ENCODE measurements around the gene ELFN2. TPM values are rescaled to one million over a fixed set of nuclear protein-coding genes. Genes with fewer than 3 reads are reported as not detected.

ELFN2 gene
- total RNA-seq, 2 experiments from 2014 or later, result 0.63 to 1.8 TPM

DNA sequence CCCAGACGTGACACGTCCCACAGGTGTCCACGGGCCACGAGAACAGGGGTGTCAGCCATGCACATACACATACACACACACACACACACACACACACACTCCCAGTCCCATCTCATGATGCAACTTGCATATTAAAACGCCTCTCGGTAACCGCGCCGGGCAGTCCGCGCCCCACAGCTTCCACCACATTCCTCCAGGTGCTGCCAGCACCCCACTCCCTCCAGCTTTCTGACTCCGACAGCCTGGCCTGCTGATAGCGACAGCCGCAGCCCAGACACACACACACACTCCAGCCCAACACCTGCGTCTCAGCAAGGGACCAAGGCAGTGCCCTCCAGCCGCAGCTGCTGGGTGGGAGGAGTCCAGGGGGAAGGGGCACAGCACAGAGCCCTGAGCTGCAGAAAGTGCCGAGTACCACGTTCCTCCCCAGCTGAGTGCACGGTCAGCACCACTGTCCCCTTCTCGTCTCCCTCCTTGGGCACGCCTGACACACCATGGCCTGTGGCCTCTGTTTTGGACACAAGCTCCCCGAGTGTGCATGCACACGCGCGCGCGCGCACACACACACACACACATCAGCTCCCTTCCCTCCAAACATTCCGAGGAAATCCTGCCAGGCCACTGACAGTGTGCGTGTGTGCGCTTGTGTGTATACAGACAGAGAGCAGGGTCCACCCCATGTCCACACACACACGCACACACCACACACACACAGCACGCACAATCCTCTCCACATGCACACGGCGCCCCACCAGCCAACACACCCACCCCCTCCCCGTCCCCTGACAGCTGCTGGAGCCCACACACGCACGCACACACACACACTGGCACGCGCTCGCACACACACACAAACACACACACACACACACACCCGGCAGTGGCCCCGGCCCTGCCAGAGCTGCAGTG lies 1.2 kb downstream of the ELFN2 start:
- H2AFZ ChIP-seq (ENCODE audit: low read length), result no peak overlapping the region
- H3K4me2 ChIP-seq (ENCODE audit: low read length), result no peak overlapping the region
- CTCF ChIA-PET (ENCODE audit: unreplicated experiment), result no interaction called here
- no peaks in the 10 kb centered on the region for H3K4me1 ChIP-seq (ENCODE audit: insufficient read depth, low read length, poor library complexity, severe bottlenecking)
- no peaks in the 10 kb centered on the region for H3K79me2 ChIP-seq (ENCODE audit: insufficient read depth, low read depth, low read length)
- POLR2A ChIA-PET, result no interaction called here
- no peaks in the 10 kb centered on the region for H3K9me2 ChIP-seq (ENCODE audit: insufficient read depth, low read length)
- no peaks in the 10 kb centered on the region for H3K9me3 ChIP-seq (ENCODE audit: low read length)
- no peak overlapping the region for H3K27ac ChIP-seq (ENCODE audit: low read depth, low read length, poor library complexity, severe bottlenecking)
- intact Hi-C loops (cut with micrococcal nuclease; ENCODE audit: unreplicated experiment), result no loop called here
- H3K36me3 ChIP-seq (ENCODE audit: insufficient read depth, low read length), result no peaks in the 10 kb centered on the region
- H3K4me3 ChIP-seq (ENCODE audit: low read depth, low read length, poor library complexity, severe bottlenecking), result no peak overlapping the region
- H4K20me1 ChIP-seq (ENCODE audit: insufficient read depth, low read length), result no peaks in the 10 kb centered on the region
- no TSS peak for BruUV-seq (replicated peaks)
- DNase-seq (ENCODE audit: low spot score), result peak; percentile 45
- no peak for TF ChIP-seq EZH2phosphoT487 (IDR thresholded peaks at IDR 0.05; ENCODE audit: borderline replicate concordance, low read depth, low read length)
- TF ChIP-seq CTCF (conservative IDR thresholded peaks at IDR 0.05; ENCODE audit: low read length), result no peak

DNA sequence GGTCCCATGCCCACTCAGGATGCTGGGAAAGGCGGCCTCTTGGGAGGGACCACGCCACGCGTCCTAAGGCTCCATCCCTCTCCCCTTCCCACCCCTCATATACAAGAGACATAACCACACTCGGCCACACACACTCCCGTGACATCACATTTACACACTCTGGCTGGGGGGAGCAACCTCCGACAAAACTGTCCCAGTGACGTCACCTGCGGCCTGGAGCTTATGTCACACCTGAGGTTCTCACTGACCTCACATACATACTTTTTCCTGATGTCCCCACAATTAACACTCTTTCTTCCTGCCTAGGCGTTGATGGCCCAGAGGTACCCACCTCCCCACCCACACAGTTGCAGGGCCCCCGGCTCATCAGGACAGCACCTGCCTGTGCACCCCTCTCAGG lies 1.9 kb downstream of the ELFN2 start:
- H3K4me3 ChIP-seq (ENCODE audit: low read depth, low read length, poor library complexity, severe bottlenecking), result no peak overlapping the region
- BruUV-seq (replicated peaks), result no TSS peak
- POLR2A ChIA-PET, result no interaction called here
- H3K27ac ChIP-seq (ENCODE audit: low read depth, low read length, poor library complexity, severe bottlenecking), result no peak overlapping the region
- no peaks in the 10 kb centered on the region for H3K9me3 ChIP-seq (ENCODE audit: low read length)
- no peaks in the 10 kb centered on the region for H3K36me3 ChIP-seq (ENCODE audit: insufficient read depth, low read length)
- no peaks in the 10 kb centered on the region for H4K20me1 ChIP-seq (ENCODE audit: insufficient read depth, low read length)
- DNase-seq (ENCODE audit: low spot score), result no peak
- no peaks in the 10 kb centered on the region for H3K9me2 ChIP-seq (ENCODE audit: insufficient read depth, low read length)
- CTCF ChIA-PET (ENCODE audit: unreplicated experiment), result no interaction called here
- intact Hi-C loops (cut with micrococcal nuclease; ENCODE audit: unreplicated experiment), result no loop called here
- no peaks in the 10 kb centered on the region for H3K79me2 ChIP-seq (ENCODE audit: insufficient read depth, low read depth, low read length)
- no peaks in the 10 kb centered on the region for H3K4me1 ChIP-seq (ENCODE audit: insufficient read depth, low read length, poor library complexity, severe bottlenecking)
- no peak overlapping the region for H2AFZ ChIP-seq (ENCODE audit: low read length)
- TF ChIP-seq EZH2phosphoT487 (IDR thresholded peaks at IDR 0.05; ENCODE audit: borderline replicate concordance, low read depth, low read length), result no peak
- TF ChIP-seq CTCF (conservative IDR thresholded peaks at IDR 0.05; ENCODE audit: low read length), result no peak
- no peak overlapping the region for H3K4me2 ChIP-seq (ENCODE audit: low read length)

DNA sequence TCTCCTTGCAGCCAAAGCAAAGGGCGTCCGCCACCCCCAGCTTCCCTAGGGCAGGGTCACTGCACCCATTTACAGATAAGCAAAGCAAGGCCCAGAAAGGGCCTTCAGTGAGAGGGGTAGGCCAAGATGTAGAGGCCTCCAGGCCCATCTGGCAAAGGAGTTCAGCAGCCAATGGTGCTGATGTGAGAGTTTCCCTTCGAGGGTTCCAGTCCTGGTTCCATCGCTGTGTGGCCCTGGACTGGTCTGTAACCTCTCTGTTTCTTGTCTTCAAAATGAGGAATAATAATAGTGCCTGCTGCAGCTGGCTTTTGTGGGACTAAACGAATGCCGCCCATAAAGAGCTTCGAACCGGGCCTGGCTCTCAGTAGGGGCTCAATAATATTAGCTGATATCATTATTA lies 4.0 kb downstream of the ELFN2 start:
- ChIA-PET CTCF (ENCODE audit: unreplicated experiment) (no interaction called here), POLR2A (no interaction called here)
- DNase-seq (ENCODE audit: low spot score), result no peak
- no peak overlapping the region for H3K27ac ChIP-seq (ENCODE audit: low read depth, low read length, poor library complexity, severe bottlenecking)
- H3K79me2 ChIP-seq (ENCODE audit: insufficient read depth, low read depth, low read length), result no peaks in the 10 kb centered on the region
- H3K4me1 ChIP-seq (ENCODE audit: insufficient read depth, low read length, poor library complexity, severe bottlenecking), result no peaks in the 10 kb centered on the region
- TF ChIP-seq EZH2phosphoT487 (IDR thresholded peaks at IDR 0.05; ENCODE audit: borderline replicate concordance, low read depth, low read length) (no peak), CTCF (conservative IDR thresholded peaks at IDR 0.05; ENCODE audit: low read length) (no peak)
- BruUV-seq (replicated peaks), result no TSS peak
- no peak overlapping the region for H3K4me3 ChIP-seq (ENCODE audit: low read depth, low read length, poor library complexity, severe bottlenecking)
- H3K9me2 ChIP-seq (ENCODE audit: insufficient read depth, low read length), result no peaks in the 10 kb centered on the region
- no peak overlapping the region for H3K4me2 ChIP-seq (ENCODE audit: low read length)
- H3K9me3 ChIP-seq (ENCODE audit: low read length), result no peaks in the 10 kb centered on the region
- intact Hi-C loops (cut with micrococcal nuclease; ENCODE audit: unreplicated experiment), result no loop called here
- no peaks in the 10 kb centered on the region for H3K36me3 ChIP-seq (ENCODE audit: insufficient read depth, low read length)
- H2AFZ ChIP-seq (ENCODE audit: low read length), result no peak overlapping the region
- H4K20me1 ChIP-seq (ENCODE audit: insufficient read depth, low read length), result no peaks in the 10 kb centered on the region

Measured in OCI-LY7 (cell line).